GM18507 (cell line): ENCODE results near the gene R3HDM2.

Source experiments
- DNase-seq: peaks from one replicate; pipeline ENCODE4 v3.0.0; 2011; ENCODE audit warnings: low read depth; ENCODE audit not compliant: insufficient read length; ENCODE audit errors: extremely low spot score
- FAIRE-seq: peaks from 2 replicates; lab custom pipeline; 2011; peaks lifted over from hg19 to GRCh38; lab: Jason Lieb, UNC

R3HDM2 gene

GRCh38 chr12:57254506-57255280, 176.2 kb downstream of the R3HDM2 start:
- no peak for DNase-seq
- no peak for FAIRE-seq

GRCh38 chr12:57250956-57251355, 179.9 kb downstream of the R3HDM2 start, which contains the start of gene STAC3:
STAC3 (minus strand) TSS chr12:57251187; CDS start chr12:57249636, 1,551 bp downstream.
- FAIRE-seq (no peak), DNase-seq (no peak)

GRCh38 chr12:57250541-57250940, 180.3 kb downstream of the R3HDM2 start:
- DNase-seq (no peak), FAIRE-seq (no peak)

GRCh38 chr12:57248934-57249742, 181.7 kb downstream of the R3HDM2 start:
- DNase-seq: no peak
- peak; percentile 59 for FAIRE-seq

GRCh38 chr12:57247041-57247440, 183.8 kb downstream of the R3HDM2 start:
- no peak for FAIRE-seq
- DNase-seq: no peak

- FAIRE-seq: no peak
These were observed 186.5 kb downstream of the R3HDM2 start for GRCh38 chr12:57244312-57244696.

GRCh38 chr12:57243521-57244311, 187.1 kb downstream of the R3HDM2 start:
- DNase-seq: no peak
- FAIRE-seq: peak; percentile 54

More at GRCh38 chr12:57244312-57244696, 186.5 kb downstream of the R3HDM2 start:
- DNase-seq: no peak

GRCh38 chr12:57242691-57243454, 188.0 kb downstream of the R3HDM2 start:
- FAIRE-seq (peak; percentile 64), DNase-seq (no peak)

- no peak for FAIRE-seq
- DNase-seq: no peak
These were observed 188.5 kb downstream of the R3HDM2 start for GRCh38 chr12:57242329-57242690.

GRCh38 chr12:57241402-57242310, 189.2 kb downstream of the R3HDM2 start:
- no peak for DNase-seq

GRCh38 chr12:57240926-57241401, 189.9 kb downstream of the R3HDM2 start:
- FAIRE-seq (no peak), DNase-seq (no peak)

More at GRCh38 chr12:57241402-57242310, 189.2 kb downstream of the R3HDM2 start:
- no peak for FAIRE-seq

GRCh38 chr12:57240066-57240921, 190.5 kb downstream of the R3HDM2 start:
- no peak for DNase-seq
- peak; percentile 85 for FAIRE-seq

- DNase-seq (no peak), FAIRE-seq (no peak)
These were observed 191.2 kb downstream of the R3HDM2 start for GRCh38 chr12:57239587-57240065.

- FAIRE-seq: peak; percentile 88
- DNase-seq: peak; percentile 93
These were observed 191.8 kb downstream of the R3HDM2 start for GRCh38 chr12:57238854-57239554.

- no peak for DNase-seq
These were observed 192.7 kb downstream of the R3HDM2 start for GRCh38 chr12:57237932-57238853.

GRCh38 chr12:57237596-57237931, 193.3 kb downstream of the R3HDM2 start:
- no peak for DNase-seq
- no peak for FAIRE-seq

More at GRCh38 chr12:57237932-57238853, 192.7 kb downstream of the R3HDM2 start:
- no peak for FAIRE-seq
